ENCODE results near the gene ZNF609. TPM values are rescaled to one million over a fixed set of nuclear protein-coding genes. Genes with fewer than 3 reads are reported as not detected.

ZNF609 gene
- total and polyA plus RNA-seq, 3 donors from 2014 or later, result 48.7 to 75.8 (median 60.5) TPM

GRCh38 chr15:64686130-64686735, 225.9 kb downstream of the ZNF609 start:
- intact Hi-C loops (cut with DNase I; ENCODE audit: low total_unique reads), result loop anchor here (2.0 to 10.0 kb wide), 2 partner anchors 43 to 261 kb away; no protein-coding TSS in a partner anchor
- WGBS, 2 donors, result 73 to 74% methylated on average over 10 of the region's 10 CpGs
- H3K27me3 ChIP-seq, result no peaks in the 10 kb centered on the region
- H3K4me1 ChIP-seq, result peaks cover 41% of the 10 kb centered on the region
- DNase-seq, result no peak
- H3K27ac ChIP-seq, result no peak overlapping the region
- H3K36me3 ChIP-seq (ENCODE audit: low read depth, missing control alignments), result no peaks in the 10 kb centered on the region
- no peaks in the 10 kb centered on the region for H3K9me3 ChIP-seq
- H3K4me3 ChIP-seq, result no peak overlapping the region
- peak; percentile 68 to 84 (median 82) for TF ChIP-seq CTCF (IDR thresholded peaks at IDR 0.05)
- no peak for TF ChIP-seq POLR2A (IDR thresholded peaks at IDR 0.05)

GRCh38 chr15:64687172-64687571, 226.8 kb downstream of the ZNF609 start:
- H3K4me3 ChIP-seq, result no peak overlapping the region
- peak overlapping the region; percentile 57 to 66 for H3K27ac ChIP-seq
- intact Hi-C loops (cut with DNase I; ENCODE audit: low total_unique reads), result loop anchor here (2.0 to 10.0 kb wide), 2 partner anchors 42 to 262 kb away; no protein-coding TSS in a partner anchor
- DNase-seq, result no peak
- no peaks in the 10 kb centered on the region for H3K9me3 ChIP-seq
- WGBS, 2 donors, result 45 to 46% methylated on average over 2 of the region's 2 CpGs
- H3K4me1 ChIP-seq, result peaks cover 49% of the 10 kb centered on the region
- H3K36me3 ChIP-seq (ENCODE audit: low read depth, missing control alignments), result no peaks in the 10 kb centered on the region
- no peaks in the 10 kb centered on the region for H3K27me3 ChIP-seq
- TF ChIP-seq CTCF (IDR thresholded peaks at IDR 0.05) (no peak), POLR2A (IDR thresholded peaks at IDR 0.05) (no peak)

- peak; percentile 46 for DNase-seq
- no peaks in the 10 kb centered on the region for H3K9me3 ChIP-seq
- 26 to 42% methylated on average over 3 of the region's 3 CpGs for WGBS, 2 donors
- no peak for TF ChIP-seq CTCF (IDR thresholded peaks at IDR 0.05)
- TF ChIP-seq POLR2A (IDR thresholded peaks at IDR 0.05), result no peak
- H3K27me3 ChIP-seq, result no peaks in the 10 kb centered on the region
- H3K4me1 ChIP-seq, result peaks cover 54% of the 10 kb centered on the region
- H3K4me3 ChIP-seq, result no peak overlapping the region
- no peaks in the 10 kb centered on the region for H3K36me3 ChIP-seq (ENCODE audit: low read depth, missing control alignments)
- intact Hi-C loops (cut with DNase I; ENCODE audit: low total_unique reads), result loop anchor here (2.0 to 10.0 kb wide), 2 partner anchors 41 to 263 kb away; no protein-coding TSS in a partner anchor
- peak overlapping the region; percentile 57 to 66 for H3K27ac ChIP-seq
Measured at GRCh38 chr15:64687688-64688087, 227.3 kb downstream of the ZNF609 start.

GRCh38 chr15:64688770-64689169, 228.4 kb downstream of the ZNF609 start:
- no peak for TF ChIP-seq CTCF (IDR thresholded peaks at IDR 0.05)
- no peak for TF ChIP-seq POLR2A (IDR thresholded peaks at IDR 0.05)
- H3K9me3 ChIP-seq, result no peaks in the 10 kb centered on the region
- intact Hi-C loops (cut with DNase I; ENCODE audit: low total_unique reads), result loop anchor here (10.0 kb wide), 1 partner anchor 264 kb away; no protein-coding TSS in a partner anchor
- DNase-seq, result no peak
- H3K36me3 ChIP-seq (ENCODE audit: low read depth, missing control alignments), result no peaks in the 10 kb centered on the region
- H3K4me3 ChIP-seq, result no peak overlapping the region
- H3K27ac ChIP-seq, result peak overlapping the region; percentile 57 to 66
- peaks cover 62% of the 10 kb centered on the region for H3K4me1 ChIP-seq
- H3K27me3 ChIP-seq, result no peaks in the 10 kb centered on the region
- 77 to 81% methylated on average over 3 of the region's 3 CpGs for WGBS, 2 donors

- Histone ChIP-seq H3K4me1 (peaks cover 74% of the 10 kb centered on the region), H3K4me3 (no peak overlapping the region), H3K27ac (peak overlapping the region; percentile 1 to 81), H3K27me3 (no peaks in the 10 kb centered on the region), H3K36me3 (ENCODE audit: low read depth, missing control alignments) (no peaks in the 10 kb centered on the region), H3K9me3 (no peaks in the 10 kb centered on the region)
- WGBS, 2 donors, result 65 to 69% methylated on average over 3 of the region's 3 CpGs
- TF ChIP-seq CTCF (IDR thresholded peaks at IDR 0.05) (no peak), POLR2A (IDR thresholded peaks at IDR 0.05) (no peak)
- DNase-seq, result no peak
- intact Hi-C loops (cut with DNase I; ENCODE audit: low total_unique reads), result no loop called here
Measured at GRCh38 chr15:64690008-64690407, 229.6 kb downstream of the ZNF609 start.
